COLO829 (cell line): ENCODE results near the gene RPS19BP1.
"Not testable (repeated sequence)": the region's sequence is repeated elsewhere in the genome, so short reads cannot be mapped to it uniquely, and the experiment has no call there.

ENCODE experiments used
- DNase-seq: peaks from one replicate; pipeline ENCODE4 v3.0.0; 2012; ENCODE audit warnings: low spot score

RPS19BP1 gene

DNA sequence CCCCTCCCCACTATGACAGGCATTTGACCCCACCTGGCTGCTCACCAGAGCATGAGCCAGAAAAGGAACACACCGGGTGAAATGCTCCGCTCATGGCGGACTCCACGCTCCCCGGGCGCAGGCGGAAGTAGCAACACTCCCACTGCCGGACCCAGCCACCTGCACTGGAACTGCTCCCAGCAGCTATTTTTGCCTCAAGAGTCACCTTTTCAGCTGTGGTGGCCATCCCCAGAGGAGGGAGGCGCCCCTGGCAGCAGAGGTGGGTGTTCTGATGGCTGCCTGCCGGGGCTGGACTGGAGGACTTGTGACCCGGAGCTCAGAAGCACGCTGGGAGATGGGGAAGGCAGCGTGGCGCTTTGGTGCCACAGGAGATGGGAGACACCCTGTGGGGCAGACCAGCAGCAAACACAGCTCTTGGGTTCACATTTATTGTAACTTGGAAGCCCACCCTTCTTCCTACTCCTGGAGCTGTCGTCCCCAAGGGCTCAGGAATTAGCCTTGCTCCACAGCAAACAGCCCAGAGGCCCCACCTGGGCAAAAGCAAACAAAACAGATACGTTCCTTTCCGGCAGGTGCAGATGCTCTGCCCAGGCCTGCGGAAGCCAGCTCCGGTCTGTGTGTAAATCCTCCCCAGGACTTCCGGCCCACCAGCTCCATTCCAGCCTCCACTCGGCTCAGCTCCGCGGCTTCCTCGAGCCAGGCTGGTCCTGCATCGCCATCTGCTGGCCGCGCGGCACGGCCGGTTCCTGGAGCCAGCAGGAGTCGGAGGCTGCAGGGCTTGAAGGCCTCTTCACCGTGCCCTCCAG is 3.7 kb downstream of the RPS19BP1 start:
- peak; percentile 91 for DNase-seq

DNA sequence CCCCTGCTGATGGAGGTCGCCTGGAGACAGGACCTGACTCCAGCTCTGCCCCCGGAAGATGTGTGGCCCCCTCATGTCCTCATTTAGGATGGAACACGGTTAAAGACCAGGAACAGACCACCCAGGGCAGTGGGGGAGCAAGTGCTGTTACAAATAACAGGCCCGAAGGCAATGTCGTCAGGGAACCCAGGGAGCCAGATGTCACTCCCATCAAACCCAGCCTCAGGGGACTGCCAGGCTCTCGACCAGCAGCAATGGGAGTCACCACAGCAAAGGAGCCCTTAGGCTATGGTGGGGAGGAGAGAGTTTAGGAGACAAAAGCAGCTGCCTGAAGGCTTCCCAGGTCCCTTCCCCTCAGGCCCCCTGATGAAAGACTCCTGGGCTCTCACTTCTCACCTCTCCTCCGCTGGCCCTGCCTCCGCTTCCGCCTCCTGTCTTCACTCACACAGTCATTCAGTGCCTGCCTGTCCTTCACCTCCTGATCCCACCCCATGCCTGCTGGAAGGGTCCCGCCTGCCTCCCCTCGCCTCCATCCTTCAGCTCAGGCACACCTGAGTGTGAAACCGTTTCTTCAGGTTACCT is 4.4 kb downstream of the RPS19BP1 start:
- no peak for DNase-seq

DNA sequence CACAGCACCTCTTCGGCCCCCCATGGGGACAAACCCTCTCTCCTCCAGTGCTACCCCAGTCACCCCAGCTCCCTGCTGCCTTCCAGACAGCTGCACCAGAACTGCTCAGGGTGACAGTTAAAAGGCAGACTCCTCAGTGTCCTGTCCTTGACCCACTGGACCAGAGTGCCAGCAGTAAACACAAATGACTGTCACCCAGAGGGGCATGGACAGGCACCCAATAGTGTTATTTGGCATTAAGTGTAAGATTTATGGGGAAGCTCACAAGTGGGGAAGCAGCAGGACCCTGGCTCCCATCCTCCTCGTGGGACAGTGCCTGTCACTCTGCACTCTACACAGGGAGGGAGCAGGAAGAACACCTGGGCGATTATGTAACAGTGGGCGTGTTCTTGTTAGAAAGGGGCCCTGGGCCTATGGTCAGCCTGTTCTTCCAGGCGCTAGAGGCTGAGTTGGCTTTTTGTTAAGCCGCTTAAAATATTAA is 5.0 kb downstream of the RPS19BP1 start:
- DNase-seq: no peak

DNA sequence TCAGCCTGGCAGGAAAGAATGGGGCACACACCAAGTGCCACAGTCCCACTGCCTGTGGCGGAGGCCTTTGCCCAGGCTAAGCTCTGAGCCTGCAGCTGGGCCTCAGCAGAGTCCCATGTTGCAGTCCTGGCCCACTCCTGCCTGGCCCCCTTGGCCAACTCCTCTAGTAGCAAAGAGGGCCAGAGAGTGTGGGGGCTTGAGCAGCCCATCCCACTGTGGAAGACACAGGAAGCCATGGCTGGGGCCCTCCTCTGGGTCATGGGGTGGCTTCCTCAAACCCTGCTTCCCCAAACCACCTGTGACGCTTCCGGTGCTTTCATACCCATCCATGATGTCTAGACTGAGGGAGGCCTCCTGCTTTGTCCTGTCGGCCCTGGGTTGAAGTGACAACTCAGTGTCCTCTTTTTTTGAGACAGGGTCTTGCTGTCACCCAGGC is 5.8 kb downstream of the RPS19BP1 start:
- no peak for DNase-seq

DNA sequence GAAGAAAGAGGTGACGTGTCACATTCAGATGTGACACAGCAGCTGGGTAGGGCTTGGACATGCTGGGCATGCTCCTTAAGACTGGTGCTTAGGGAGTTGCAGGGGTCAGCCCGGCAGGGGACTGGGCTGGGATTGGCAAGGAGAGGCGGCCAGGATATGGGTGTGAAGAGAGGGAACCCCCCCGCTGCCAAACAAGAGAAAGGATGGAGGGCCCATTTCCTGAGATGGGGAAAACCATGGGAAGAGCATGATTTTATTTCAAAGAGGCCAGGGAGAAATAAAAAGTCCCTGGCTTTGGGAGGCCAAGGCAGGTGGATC is 6.9 kb downstream of the RPS19BP1 start:
- no peak for DNase-seq

DNA sequence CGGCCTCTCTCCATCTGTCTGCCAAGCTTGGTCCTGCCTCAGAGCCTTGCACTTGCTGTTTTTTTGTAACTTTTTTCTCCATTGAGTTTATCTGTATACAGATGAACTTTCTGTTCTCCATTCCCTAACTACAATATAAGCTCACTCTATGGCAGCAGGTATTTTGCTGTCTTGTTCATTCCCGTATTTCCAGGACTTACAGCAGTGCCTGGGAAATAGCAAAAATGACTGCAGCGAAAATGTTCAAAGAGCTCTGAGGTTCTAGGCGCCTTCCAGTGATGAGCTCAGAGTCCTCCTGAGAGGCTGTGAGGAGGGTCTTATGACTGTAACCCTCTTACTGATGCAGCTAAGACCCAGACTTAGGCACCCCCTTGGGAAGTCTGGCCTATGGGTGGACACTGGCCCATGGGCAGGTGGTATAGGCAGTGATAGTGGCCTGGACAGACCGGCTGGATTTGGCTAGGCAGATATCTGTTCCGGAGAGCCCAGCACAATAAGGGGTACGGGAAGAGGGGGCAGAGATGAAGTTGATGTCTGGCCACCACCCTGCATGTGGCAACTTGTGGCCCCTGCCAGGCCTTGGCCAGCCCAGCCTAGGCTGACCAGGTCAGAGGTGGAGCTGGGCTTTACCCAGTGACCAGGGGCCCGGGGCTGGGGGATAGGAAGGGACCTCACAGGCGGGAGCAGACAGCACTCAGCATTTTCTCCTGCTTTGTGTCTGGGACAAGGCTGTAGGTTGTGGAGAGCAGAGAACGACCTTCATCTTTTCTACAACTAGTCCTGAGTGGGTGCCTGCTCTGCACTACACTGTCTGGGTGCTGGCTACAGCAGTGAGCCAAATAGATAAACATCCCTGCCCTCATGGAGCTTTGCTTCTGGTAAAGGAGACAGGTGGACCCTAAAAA is 7.5 kb downstream of the RPS19BP1 start:
- DNase-seq: no peak

DNA sequence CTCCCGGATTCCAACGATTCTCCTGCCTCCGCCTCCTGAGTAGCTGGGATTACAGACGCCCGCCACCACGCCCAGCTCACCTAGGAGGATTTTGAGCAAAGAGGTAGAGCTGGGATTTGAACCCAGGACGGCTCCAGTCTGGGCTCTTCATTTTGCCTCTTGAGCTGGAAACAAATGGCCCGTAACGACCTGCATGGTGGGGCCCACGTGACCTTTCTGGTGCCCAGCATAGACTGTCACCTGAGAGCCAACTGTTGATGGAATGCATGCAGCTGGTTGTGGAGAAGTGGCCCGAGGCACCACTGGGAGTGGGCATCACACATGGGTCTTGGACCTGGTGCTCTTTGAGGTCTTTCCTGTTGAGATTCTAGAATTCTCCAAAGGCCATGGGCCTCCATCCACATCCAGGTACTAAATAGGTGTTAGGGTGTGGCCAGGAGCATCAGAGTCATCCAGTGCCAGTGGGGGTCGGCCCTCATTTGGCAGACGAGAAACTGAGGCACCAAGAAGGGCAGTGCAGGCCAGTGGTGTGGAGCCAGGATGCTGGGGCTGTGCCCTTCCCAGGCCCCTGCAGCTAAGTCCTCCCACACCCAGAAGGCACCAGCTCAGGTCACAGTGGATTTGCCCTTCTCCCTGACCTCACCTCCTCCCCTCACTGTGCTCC is 8.3 kb downstream of the RPS19BP1 start:
- no peak for DNase-seq

DNA sequence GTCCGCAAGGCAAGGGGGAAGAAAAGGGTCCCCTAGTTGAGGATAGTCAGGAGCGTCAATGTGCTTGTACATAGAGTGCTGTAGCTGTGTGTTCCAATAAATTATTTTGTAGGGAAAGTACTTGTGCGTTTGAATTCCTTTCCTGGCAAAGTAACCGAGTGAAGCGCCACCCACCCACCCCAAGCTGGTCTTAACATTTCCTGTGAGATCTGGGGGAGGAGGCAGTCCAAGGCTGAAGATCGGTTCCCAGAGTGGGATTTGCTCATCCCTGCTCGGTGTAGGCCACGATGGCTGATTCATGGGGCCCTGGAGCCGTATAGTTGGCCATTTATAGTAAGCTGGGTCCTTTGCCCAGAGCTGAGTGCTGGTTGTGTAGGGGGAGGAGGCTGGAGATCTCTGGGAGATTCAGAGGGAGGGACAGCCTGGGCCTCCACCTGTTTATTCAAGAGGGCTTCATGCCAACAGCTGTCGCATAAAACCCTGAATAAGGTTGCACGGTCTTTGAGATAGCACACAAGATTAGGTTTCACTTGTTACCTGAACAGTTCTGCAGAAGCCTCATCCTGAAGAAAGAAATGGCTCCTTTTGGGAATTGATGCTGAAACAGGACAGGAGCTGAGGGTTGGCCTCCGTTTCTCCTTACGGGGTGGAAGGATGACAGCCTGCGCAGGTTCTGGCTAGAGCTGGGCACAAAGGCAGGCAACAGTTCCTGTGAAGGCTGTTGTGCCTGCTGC is 9.8 kb downstream of the RPS19BP1 start:
- DNase-seq: peak; percentile 49

DNA sequence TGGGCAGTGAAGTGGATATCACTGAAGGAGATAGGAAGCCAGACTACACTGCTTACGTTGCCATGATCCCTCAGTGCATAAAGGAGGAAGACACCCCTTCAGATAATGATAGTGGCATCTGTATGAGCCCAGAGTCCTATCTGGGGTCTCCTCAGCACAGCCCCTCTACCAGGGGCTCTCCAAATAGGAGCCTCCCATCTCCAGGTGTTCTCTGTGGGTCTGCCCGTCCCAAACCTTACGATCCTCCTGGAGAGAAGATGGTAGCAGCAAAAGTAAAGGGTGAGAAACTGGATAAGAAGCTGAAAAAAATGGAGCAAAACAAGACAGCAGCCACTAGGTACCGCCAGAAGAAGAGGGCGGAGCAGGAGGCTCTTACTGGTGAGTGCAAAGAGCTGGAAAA is 10.5 kb downstream of the RPS19BP1 start:
- DNase-seq: not testable (repeated sequence)

DNA sequence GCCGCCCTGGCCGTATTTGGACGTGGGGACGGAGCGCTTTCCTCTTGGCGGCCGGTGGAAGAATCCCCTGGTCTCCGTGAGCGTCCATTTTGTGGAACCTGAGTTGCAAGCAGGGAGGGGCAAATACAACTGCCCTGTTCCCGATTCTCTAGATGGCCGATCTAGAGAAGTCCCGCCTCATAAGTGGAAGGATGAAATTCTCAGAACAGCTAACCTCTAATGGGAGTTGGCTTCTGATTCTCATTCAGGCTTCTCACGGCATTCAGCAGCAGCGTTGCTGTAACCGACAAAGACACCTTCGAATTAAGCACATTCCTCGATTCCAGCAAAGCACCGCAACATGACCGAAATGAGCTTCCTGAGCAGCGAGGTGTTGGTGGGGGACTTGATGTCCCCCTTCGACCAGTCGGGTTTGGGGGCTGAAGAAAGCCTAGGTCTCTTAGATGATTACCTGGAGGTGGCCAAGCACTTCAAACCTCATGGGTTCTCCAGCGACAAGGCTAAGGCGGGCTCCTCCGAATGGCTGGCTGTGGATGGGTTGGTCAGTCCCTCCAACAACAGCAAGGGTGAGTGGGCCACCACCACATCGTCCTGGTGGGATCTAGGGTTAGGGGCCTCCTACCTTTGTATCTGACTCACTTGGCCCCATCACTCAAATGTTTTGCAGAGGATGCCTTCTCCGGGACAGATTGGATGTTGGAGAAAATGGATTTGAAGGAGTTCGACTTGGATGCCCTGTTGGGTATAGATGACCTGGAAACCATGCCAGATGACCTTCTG is 11.3 kb downstream of the RPS19BP1 start:
- peak; percentile 80 for DNase-seq

DNA sequence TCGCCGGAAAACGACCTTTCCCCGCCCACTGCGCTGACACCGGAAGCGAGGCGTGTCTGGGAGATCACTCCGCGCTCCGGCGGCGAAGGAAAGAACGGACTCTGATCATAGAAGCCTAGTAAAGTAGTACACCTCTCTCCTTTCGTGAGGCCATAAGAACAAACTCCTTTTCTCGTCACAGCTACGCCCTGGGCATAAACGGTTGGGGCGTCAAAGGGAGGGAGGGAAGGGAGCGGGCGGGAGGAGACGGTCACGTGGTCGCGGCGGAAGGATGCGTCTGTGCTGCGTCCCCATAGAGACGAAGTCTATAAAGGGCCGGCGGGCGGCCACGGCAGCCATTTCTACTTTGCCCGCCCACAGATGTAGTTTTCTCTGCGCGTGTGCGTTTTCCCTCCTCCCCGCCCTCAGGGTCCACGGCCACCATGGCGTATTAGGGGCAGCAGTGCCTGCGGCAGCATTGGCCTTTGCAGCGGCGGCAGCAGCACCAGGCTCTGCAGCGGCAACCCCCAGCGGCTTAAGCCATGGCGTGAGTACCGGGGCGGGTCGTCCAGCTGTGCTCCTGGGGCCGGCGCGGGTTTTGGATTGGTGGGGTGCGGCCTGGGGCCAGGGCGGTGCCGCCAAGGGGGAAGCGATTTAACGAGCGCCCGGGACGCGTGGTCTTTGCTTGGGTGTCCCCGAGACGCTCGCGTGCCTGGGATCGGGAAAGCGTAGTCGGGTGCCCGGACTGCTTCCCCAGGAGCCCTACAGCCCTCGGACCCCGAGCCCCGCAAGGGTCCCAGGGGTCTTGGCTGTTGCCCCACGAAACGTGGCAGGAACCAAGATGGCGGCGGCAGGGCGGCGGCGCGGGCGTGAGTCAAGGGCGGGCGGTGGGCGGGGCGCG is 12.1 kb downstream of the RPS19BP1 start, which contains the start of gene ATF4:
ATF4 (plus strand) TSS at position 337 of the 880 bp plus-strand sequence. CDS start 884 bp downstream, outside the sequence.
- peak; percentile 92 for DNase-seq

DNA sequence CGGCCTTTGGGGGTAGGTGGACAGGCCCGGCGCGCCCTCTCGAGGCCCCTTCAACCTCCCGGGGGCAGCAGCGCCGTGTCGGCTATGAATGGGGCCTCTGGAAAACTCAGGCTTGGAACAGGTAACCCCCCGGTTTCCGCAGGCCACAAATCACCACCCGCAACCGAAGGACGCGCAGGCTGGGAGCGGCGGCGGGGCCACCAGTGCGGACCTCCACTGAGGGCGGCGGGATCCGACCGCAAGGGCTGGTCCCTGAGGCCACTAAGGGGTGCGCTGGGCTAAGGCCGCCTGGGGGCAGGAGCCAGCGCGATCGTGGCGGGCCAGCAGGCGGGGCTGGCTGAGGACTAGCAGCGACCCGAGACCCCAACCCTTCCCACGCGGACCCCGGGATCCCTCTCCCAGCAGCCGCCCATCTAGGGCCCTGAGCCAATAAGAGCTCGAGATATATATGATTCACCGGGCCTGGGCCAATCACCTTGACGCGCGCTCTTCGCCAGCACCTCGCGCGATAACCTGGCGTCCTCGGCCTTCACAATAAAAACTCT is 12.8 kb downstream of the RPS19BP1 start:
- peak; percentile 100 for DNase-seq

DNA sequence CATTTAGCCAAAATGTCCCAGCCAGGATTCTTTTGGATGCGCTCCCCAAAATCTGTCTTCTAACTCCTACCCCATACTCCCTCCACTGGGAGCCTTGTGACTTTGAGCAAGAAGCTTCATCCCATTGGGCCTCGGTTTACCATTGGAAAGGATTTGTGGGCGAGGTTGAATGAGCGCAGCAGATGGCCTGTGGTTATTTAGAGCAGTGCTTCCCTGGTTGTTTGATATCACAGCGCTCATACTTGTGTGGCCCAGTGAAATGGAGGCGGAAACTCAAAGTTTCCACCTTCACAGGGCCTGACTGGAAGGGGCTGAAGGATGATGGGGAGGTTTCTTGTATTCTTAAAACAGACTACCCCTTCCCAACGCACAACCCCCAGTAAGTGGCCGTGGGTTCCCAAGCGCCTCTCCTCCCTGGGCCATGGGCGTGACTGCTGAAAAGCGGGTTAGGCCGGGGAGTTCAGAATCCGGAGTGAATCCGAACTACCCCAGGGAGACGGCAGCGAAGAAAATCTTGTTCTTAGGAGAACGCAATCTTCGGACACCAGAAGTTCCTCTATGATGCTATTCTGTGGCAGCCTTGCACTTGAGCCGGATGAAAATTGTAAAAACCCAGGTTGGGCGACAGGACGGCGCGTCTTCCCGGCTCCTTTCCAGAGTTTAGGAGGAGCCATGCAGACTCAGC is 13.4 kb downstream of the RPS19BP1 start:
- DNase-seq: peak; percentile 46

DNA sequence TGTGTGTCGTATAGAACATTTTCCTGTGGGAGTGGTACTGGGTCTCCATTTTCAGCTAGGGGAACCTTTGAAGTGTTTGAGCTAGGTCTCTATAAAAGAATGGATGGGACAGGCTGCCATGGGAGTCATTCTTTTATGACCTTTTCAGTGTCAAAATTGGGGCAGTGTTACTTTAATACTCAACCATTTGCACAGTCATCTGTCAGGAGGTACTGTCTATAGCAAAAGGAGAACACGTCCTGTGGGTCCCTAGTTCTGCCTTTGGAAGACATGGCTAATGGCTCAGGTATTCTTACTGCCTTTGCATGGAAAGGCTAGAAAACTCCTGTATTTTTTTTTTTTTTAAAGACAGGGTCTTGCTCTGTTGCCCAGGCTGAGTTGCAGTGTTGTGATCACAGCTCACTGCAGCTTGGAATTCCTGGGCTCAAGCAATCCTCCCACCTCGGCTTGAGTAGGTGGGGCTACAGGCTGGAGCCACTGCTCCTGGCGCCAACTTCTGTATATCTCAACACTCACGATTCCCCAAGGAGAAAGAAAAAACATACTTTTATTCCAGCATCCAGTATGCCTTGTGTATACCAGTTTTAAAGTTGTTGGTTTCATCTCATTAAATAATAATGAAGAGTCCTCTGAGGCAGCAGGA is 14.3 kb downstream of the RPS19BP1 start:
- DNase-seq: no peak

DNA sequence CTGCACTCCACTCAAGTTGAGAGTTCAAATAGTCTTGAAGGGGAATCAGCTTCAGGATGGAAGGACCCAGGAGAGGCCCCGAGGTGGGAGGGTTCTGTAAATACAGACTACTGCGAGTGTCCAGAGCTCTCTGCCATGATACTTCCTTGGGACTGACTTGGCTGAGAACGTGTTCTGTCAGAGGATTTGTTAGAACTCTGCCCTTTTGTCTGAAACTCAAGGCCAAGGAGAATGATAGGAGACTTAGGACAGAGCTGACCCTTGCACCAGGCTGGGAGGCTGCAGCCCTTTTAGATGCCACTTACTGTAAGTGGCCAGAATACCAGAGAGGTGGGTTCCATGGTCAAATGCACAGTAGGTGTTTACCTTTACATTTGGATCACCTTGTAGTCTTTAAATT is 15.1 kb downstream of the RPS19BP1 start:
- DNase-seq: no peak

DNA sequence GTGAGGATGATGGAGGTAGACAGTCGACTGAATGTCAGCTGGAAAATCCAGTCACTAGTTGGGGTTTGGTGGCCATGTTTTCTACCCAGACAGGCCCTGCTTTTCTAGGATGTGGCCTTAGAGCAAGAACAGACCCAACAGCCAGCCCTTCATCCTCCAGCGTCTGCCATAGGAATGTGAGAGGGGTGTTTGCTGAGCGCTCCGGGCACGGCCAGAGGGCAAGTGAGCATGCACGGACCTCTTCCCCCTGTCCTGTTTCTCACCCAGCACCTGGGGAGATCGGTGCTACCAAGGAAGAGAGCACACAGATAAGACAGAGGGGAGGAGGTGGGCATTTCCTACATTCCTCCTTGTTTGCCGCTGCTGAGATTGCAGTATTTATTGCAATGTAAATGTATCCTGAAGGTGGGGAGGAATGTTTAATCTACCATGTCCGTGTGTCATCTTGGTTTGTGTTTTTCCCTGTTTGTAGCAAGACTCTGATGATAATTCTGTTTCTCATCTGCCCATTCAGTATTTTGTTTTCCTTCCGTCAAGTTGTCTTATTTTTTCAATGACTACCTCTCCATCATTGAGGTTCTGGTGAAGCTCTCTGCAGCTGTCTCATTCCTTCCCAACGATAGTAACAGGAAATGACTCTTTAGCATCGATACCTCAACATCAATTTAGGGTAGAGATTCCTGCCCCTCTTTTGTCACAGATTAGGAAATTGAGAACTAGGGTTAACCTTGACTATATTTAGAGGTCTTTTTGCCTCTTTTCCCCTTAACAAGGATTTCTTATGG is 17.1 kb downstream of the RPS19BP1 start:
- DNase-seq: no peak

DNA sequence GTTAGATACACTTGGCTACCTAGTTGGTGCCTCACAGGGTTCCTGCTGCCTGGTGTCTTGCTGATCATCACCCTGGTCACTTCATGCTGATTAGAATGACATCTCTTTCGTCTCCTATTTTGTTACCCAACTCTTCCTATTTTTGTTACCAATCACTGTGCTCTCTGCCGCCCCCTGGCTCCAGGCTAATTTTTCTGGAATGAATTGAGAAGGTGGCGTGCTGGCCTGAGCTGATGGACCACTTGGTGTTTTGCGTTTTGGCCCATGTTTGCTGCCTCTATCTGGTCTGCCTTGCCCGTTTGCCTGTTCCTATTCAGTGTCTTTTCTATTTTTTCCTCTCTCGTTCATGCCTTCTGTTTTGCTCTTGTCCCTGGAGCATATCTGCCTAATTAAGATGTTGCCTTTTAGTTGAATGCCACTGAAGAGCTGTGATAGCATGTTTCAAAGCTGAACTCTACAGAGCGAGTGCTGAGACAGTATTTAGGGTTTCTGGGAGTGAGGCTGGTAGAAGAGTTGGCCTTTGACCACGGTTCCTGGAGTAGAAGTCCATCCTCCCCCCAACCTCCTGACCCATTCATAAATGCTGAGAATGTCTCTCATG is 18.1 kb downstream of the RPS19BP1 start:
- DNase-seq: peak; percentile 48
